Mesothelial cell of epicardium (in vitro differentiated cells): ENCODE measurements around the gene PFKP. TPM values are rescaled to one million over a fixed set of nuclear protein-coding genes. Genes with fewer than 3 reads are reported as not detected.

Source experiments
- DNase-seq, 2 experiments: peaks; one replicate each; pipeline ENCODE4 v3.0.0; 2021; ENCODE audit warnings: low spot score in 2 of 2; ENCODE audit not compliant: unreplicated experiment in 2 of 2
- H3K27ac Mint-ChIP-seq: 2 replicates; pipeline ENCODE4 v1.8.0; 2021; ENCODE audit warnings: mixed read lengths
- H3K27me3 Mint-ChIP-seq: 2 replicates; pipeline ENCODE4 v1.8.0; 2021; ENCODE audit warnings: low read depth, mixed read lengths
- H3K36me3 Mint-ChIP-seq: 2 replicates; pipeline ENCODE4 v1.8.0; 2021; ENCODE audit warnings: mixed read lengths
- H3K4me1 Mint-ChIP-seq: 2 replicates; pipeline ENCODE4 v1.8.0; 2021; ENCODE audit warnings: mixed read lengths
- H3K4me3 Mint-ChIP-seq: 2 replicates; pipeline ENCODE4 v1.8.0; 2021; ENCODE audit warnings: mild to moderate bottlenecking, moderate library complexity, mixed read lengths
- H3K9me3 Mint-ChIP-seq: 2 replicates; pipeline ENCODE4 v1.8.0; 2021; ENCODE audit warnings: mixed read lengths
- CTCF ChIP-seq: fragments of 200-600 bp; sonication (generic); IDR thresholded peaks from one replicate; pipeline ENCODE4 v1.5.0; 2021; ENCODE audit warnings: antibody characterized with exemption; ENCODE audit not compliant: unreplicated experiment
- total RNA-seq: library from RNA; stranded (reverse); gene quantifications from 3 replicates; pipeline ENCODE4 v1.2.1, GENCODE V29; 2021

Gene PFKP
- total RNA-seq, 1 donor from 2014 or later = 35.3 TPM

GRCh38 chr10:3163879-3164278, 96.5 kb downstream of the PFKP start:
- H3K4me3 Mint-ChIP-seq = no peak overlapping the region
- no peaks in the 10 kb centered on the region for H3K27me3 Mint-ChIP-seq
- no peak for TF ChIP-seq CTCF
- H3K27ac Mint-ChIP-seq = no peak overlapping the region
- no peaks in the 10 kb centered on the region for H3K9me3 Mint-ChIP-seq
- no peak for DNase-seq
- H3K36me3 Mint-ChIP-seq = peaks cover 49% of the 10 kb centered on the region
- H3K4me1 Mint-ChIP-seq = peaks cover 14% of the 10 kb centered on the region

- H3K9me3 Mint-ChIP-seq = no peaks in the 10 kb centered on the region
- peak overlapping the region; percentile 45 for H3K27ac Mint-ChIP-seq
- no peak for DNase-seq
- H3K36me3 Mint-ChIP-seq = peaks cover 44% of the 10 kb centered on the region
- TF ChIP-seq CTCF = no peak
- H3K27me3 Mint-ChIP-seq = no peaks in the 10 kb centered on the region
- H3K4me3 Mint-ChIP-seq = no peak overlapping the region
- H3K4me1 Mint-ChIP-seq = peaks cover 14% of the 10 kb centered on the region
Observed at GRCh38 chr10:3165196-3165595, 97.8 kb downstream of the PFKP start.

GRCh38 chr10:3166496-3167290, 99.3 kb downstream of the PFKP start:
- H3K4me1 Mint-ChIP-seq = peaks cover 18% of the 10 kb centered on the region
- TF ChIP-seq CTCF = no peak
- H3K27ac Mint-ChIP-seq = peak overlapping the region; percentile 50
- H3K27me3 Mint-ChIP-seq = no peaks in the 10 kb centered on the region
- H3K9me3 Mint-ChIP-seq = no peaks in the 10 kb centered on the region
- H3K4me3 Mint-ChIP-seq = no peak overlapping the region
- DNase-seq = no peak
- H3K36me3 Mint-ChIP-seq = peaks cover 38% of the 10 kb centered on the region

- H3K4me1 Mint-ChIP-seq = peaks cover 23% of the 10 kb centered on the region
- H3K9me3 Mint-ChIP-seq = no peaks in the 10 kb centered on the region
- no peak for TF ChIP-seq CTCF
- no peak for DNase-seq
- H3K27ac Mint-ChIP-seq = no peak overlapping the region
- H3K36me3 Mint-ChIP-seq = peaks cover 30% of the 10 kb centered on the region
- H3K4me3 Mint-ChIP-seq = no peak overlapping the region
- no peaks in the 10 kb centered on the region for H3K27me3 Mint-ChIP-seq
Observed at GRCh38 chr10:3167611-3168330, 100.4 kb downstream of the PFKP start.

- H3K9me3 Mint-ChIP-seq = no peaks in the 10 kb centered on the region
- no peaks in the 10 kb centered on the region for H3K27me3 Mint-ChIP-seq
- no peak for TF ChIP-seq CTCF
- DNase-seq = no peak
- no peak overlapping the region for H3K4me3 Mint-ChIP-seq
- peaks cover 25% of the 10 kb centered on the region for H3K4me1 Mint-ChIP-seq
- H3K36me3 Mint-ChIP-seq = peaks cover 22% of the 10 kb centered on the region
- H3K27ac Mint-ChIP-seq = no peak overlapping the region
Observed at GRCh38 chr10:3169271-3169670, 101.9 kb downstream of the PFKP start.
